ENCODE measurements around the gene VGF. TPM values are rescaled to one million over a fixed set of nuclear protein-coding genes. Genes with fewer than 3 reads are reported as not detected.

The VGF gene
- 0.04 TPM in 1 of 2 replicates, not detected in the other for polyA plus RNA-seq (2011; rRNA removed)
- not detected in 2 replicates for polyA minus RNA-seq (2011; rRNA and poly(A)+ RNA removed)

DNA sequence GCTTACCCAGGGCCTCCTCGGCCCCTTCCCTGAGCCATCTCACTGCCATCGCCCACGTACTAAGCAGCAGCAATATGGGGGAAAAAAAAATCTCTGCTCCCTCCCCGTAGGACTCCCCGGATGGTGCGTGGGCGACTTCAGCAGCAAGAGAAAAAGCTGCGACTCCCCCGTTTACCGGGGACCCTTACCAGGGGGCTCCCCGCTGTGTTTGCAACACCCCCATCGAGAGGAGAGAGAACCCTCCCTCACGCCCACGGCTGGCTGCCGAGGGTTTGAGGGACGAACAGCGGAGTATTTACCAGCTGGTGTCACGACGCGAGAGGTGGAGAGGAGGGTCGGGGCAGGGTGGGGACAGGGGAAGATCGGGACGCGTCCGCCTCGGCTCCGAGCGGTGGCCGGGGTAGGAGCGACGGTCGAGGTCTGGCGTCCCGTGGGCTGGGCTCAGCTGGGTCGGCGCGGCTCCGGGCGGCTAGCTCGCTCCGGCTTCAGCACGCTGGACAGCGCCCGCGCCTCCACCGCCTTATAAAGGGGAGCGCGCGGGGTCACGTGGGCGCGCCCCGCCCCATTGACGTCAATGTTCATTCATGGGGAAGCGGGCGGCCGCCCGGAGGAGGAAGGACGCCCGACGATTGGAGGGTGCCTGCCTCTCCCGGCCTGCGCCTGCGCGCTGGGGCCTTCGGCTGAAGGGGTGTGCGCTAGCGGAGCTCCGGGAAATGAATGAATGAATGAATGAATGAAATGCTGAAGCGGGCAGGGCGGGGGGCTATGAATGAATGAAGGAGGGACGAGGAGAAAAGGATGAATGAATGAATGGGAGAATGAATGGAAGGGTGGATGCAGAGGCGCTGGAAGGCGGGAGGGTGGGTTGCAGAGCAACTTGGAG, at the start of gene VGF:
Gene VGF, minus strand, starts transcription at position 495 of the 883 bp plus-strand sequence. CDS start 726 bp downstream, outside the sequence.
- peaks cover 22% of the 10 kb centered on the region for H3K27me3 ChIP-seq (ENCODE audit: control insufficient read depth, insufficient read depth, low read length)
- POLR2A ChIA-PET: interaction anchor here (0.6 to 0.8 kb wide), 2 partner anchors 33 to 53 kb away, joined by 3 to 24 read pairs; partner anchors contain the start of gene ZNHIT1

DNA sequence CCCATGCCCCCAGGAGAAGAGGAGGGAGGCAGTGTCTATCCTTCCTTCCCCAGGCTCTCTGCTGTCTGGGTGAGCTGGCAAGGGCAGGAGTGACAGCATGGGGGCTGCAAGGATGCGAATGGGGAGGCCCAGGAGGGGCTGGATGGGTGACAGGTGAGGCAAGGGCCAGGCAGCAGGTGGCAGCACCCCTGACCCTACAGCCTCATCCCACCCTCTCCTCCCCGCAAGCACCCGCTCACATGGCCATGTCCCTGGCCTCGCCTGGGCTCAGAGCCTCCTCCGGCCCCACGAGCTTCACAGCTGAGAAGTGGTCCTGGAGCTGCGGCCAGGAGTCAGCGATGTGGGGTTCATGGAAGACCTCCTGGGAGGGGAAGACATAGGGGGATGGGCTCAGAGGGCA, 46.6 kb upstream of the VGF start:
- no peak for DNase-seq (ENCODE audit: low read depth)
- CTCF ChIA-PET: interaction anchor here (0.9 kb wide), 1 partner anchor 17 kb away, joined by 4 read pairs; no protein-coding TSS in a partner anchor
- peaks cover 34% of the 10 kb centered on the region for H3K36me3 ChIP-seq (ENCODE audit: control insufficient read depth, insufficient read depth, low read length)
- POLR2A ChIA-PET: no interaction called here
- TF ChIP-seq CTCF (IDR thresholded peaks at IDR 0.05; ENCODE audit: insufficient read depth, low read depth, low read length): no peak
- H3K27me3 ChIP-seq (ENCODE audit: control insufficient read depth, insufficient read depth, low read length): no peaks in the 10 kb centered on the region
- no peak overlapping the region for H3K4me3 ChIP-seq (ENCODE audit: low read depth, low read length)

More for the DNA sequence above, at the start of gene VGF:
- no peak within 1 kb of the TSS for H3K4me3 ChIP-seq (ENCODE audit: low read depth, low read length)
- TF ChIP-seq CTCF (IDR thresholded peaks at IDR 0.05; ENCODE audit: insufficient read depth, low read depth, low read length): no peak
- CTCF ChIA-PET: interaction anchor here (0.8 to 1.5 kb wide), 7 partner anchors 8 to 71 kb away, joined by 3 to 7 read pairs (median 3); partner anchors contain the start of gene AP1S1
- H3K36me3 ChIP-seq (ENCODE audit: control insufficient read depth, insufficient read depth, low read length): peaks cover 2% of the 10 kb centered on the region
- DNase-seq (ENCODE audit: low read depth): peak; percentile 33

- peaks cover 34% of the 10 kb centered on the region for H3K36me3 ChIP-seq (ENCODE audit: control insufficient read depth, insufficient read depth, low read length)
- DNase-seq (ENCODE audit: low read depth): no peak
- no peak for TF ChIP-seq CTCF (IDR thresholded peaks at IDR 0.05; ENCODE audit: insufficient read depth, low read depth, low read length)
- CTCF ChIA-PET: interaction anchor here (0.9 to 1.4 kb wide), 3 partner anchors 17 to 33 kb away, joined by 3 to 4 read pairs (median 4); no protein-coding TSS in a partner anchor
- no peaks in the 10 kb centered on the region for H3K27me3 ChIP-seq (ENCODE audit: control insufficient read depth, insufficient read depth, low read length)
- POLR2A ChIA-PET: no interaction called here
- no peak overlapping the region for H3K4me3 ChIP-seq (ENCODE audit: low read depth, low read length)
Measured at GRCh38 chr7:101211501-101211900, 46.1 kb upstream of the VGF start.

- Histone ChIP-seq H3K4me3 (ENCODE audit: low read depth, low read length) (no peak overlapping the region), H3K36me3 (ENCODE audit: control insufficient read depth, insufficient read depth, low read length) (peaks cover 32% of the 10 kb centered on the region), H3K27me3 (ENCODE audit: control insufficient read depth, insufficient read depth, low read length) (no peaks in the 10 kb centered on the region)
- POLR2A ChIA-PET: no interaction called here
- CTCF ChIA-PET: interaction anchor here (1.1 to 1.4 kb wide), 2 partner anchors 18 to 34 kb away, joined by 3 to 4 read pairs; no protein-coding TSS in a partner anchor
- TF ChIP-seq CTCF (IDR thresholded peaks at IDR 0.05; ENCODE audit: insufficient read depth, low read depth, low read length): no peak
- no peak for DNase-seq (ENCODE audit: low read depth)
Measured at GRCh38 chr7:101210143-101210542, 44.8 kb upstream of the VGF start.

DNA sequence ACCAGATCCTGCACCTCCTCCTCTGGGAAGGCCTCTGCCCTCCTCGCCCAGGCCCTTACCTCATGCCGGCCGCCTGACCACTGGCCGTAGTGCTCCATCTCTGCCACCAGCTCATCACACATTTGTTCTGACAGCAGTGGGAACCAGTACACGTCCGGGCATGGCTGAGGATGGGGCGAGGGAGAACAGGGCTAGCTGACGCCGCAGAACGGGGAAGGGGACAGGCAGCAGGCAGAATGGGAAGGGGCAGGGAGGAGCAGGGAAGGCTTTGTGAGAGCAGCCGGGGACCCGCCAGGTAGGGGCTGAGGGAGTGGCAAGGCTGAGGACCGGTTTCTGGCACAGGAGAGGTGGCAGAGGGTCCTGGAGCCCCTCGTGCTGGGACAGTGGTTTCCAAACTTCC, 43.4 kb upstream of the VGF start:
- no peak for TF ChIP-seq CTCF (IDR thresholded peaks at IDR 0.05; ENCODE audit: insufficient read depth, low read depth, low read length)
- DNase-seq (ENCODE audit: low read depth): no peak
- ChIA-PET CTCF (interaction anchor here (1.1 to 1.3 kb wide), 2 partner anchors 16 to 315 kb away, joined by 4 read pairs; no protein-coding TSS in a partner anchor), POLR2A (no interaction called here)
- Histone ChIP-seq H3K27me3 (ENCODE audit: control insufficient read depth, insufficient read depth, low read length) (no peaks in the 10 kb centered on the region), H3K36me3 (ENCODE audit: control insufficient read depth, insufficient read depth, low read length) (peaks cover 32% of the 10 kb centered on the region), H3K4me3 (ENCODE audit: low read depth, low read length) (no peak overlapping the region)
